ENCODE data around the gene ARHGAP1. TPM values are rescaled to one million over a fixed set of nuclear protein-coding genes. Genes with fewer than 3 reads are reported as not detected.
A peak's percentile ranks its signal among the peaks of the same experiment; 100 is the strongest.

Gene ARHGAP1
- total RNA-seq, 2 donors from 2014 or later, result 73.2 to 94.5 TPM

DNA sequence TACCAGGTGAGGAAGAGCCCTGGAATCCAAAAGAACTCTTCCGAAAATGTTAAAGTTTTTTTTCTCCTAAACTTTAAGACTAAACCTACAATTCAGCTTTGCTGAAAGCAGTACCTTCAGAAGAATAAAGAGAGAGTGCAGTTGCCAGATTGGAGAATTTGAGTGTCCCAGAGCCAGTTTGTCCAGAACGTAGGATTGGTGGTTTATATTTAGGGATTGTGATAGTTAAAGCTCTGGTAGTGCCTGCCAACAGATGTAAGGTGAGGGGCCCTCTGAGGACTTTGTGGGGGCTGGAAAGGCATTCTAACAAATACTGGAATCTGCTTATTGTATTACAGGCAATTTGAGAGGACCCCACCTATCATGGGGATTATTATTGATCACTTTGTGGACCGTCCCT is 43.2 kb downstream of the ARHGAP1 start:
- H3K4me1 ChIP-seq (replicated peaks), result no peaks in the 10 kb centered on the region
- intact Hi-C loops (cut with DNase I), result no loop called here
- H3K27me3 ChIP-seq (replicated peaks; ENCODE audit: insufficient read depth), result no peaks in the 10 kb centered on the region
- H3K36me3 ChIP-seq, result peaks cover 4 to 31% of the 10 kb centered on the region in 2 donors
- TF ChIP-seq, protein P1, sequence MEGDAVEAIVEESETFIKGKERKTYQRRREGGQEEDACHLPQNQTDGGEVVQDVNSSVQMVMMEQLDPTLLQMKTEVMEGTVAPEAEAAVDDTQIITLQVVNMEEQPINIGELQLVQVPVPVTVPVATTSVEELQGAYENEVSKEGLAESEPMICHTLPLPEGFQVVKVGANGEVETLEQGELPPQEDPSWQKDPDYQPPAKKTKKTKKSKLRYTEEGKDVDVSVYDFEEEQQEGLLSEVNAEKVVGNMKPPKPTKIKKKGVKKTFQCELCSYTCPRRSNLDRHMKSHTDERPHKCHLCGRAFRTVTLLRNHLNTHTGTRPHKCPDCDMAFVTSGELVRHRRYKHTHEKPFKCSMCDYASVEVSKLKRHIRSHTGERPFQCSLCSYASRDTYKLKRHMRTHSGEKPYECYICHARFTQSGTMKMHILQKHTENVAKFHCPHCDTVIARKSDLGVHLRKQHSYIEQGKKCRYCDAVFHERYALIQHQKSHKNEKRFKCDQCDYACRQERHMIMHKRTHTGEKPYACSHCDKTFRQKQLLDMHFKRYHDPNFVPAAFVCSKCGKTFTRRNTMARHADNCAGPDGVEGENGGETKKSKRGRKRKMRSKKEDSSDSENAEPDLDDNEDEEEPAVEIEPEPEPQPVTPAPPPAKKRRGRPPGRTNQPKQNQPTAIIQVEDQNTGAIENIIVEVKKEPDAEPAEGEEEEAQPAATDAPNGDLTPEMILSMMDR (IDR thresholded peaks at IDR 0.05), result no peak
- TF ChIP-seq POLR2AphosphoS5 (IDR thresholded peaks at IDR 0.05) (no peak), POLR2A (IDR thresholded peaks at IDR 0.05) (no peak)
- H3K4me3 ChIP-seq, result no peak overlapping the region
- no peak for DNase-seq (ENCODE audit: low spot score)
- no peak overlapping the region for H3K27ac ChIP-seq
- no peaks in the 10 kb centered on the region for H3K9me3 ChIP-seq
- 78% methylated on average over 3 of the region's 3 CpGs for WGBS

GRCh38 chr11:46655631-46656030 is 44.8 kb downstream of the ARHGAP1 start:
- H3K4me1 ChIP-seq (replicated peaks), result no peaks in the 10 kb centered on the region
- H3K36me3 ChIP-seq, result peaks cover 3 to 31% of the 10 kb centered on the region in 2 donors
- intact Hi-C loops (cut with DNase I), result no loop called here
- TF ChIP-seq POLR2AphosphoS5 (IDR thresholded peaks at IDR 0.05), result no peak
- TF ChIP-seq POLR2A (IDR thresholded peaks at IDR 0.05), result no peak
- TF ChIP-seq, protein P1 (IDR thresholded peaks at IDR 0.05), result no peak
- H3K9me3 ChIP-seq, result no peaks in the 10 kb centered on the region
- no peak for DNase-seq (ENCODE audit: low spot score)
- H3K27ac ChIP-seq, result no peak overlapping the region
- H3K27me3 ChIP-seq (replicated peaks; ENCODE audit: insufficient read depth), result no peaks in the 10 kb centered on the region
- WGBS, result 87% methylated on average over 4 of the region's 4 CpGs
- no peak overlapping the region for H3K4me3 ChIP-seq

GRCh38 chr11:46649180-46649738 is 51.2 kb downstream of the ARHGAP1 start:
- no peaks in the 10 kb centered on the region for H3K36me3 ChIP-seq
- 32% methylated on average over 2 of the region's 2 CpGs for WGBS
- intact Hi-C loops (cut with DNase I), result loop anchor here (5.0 kb wide), 1 partner anchor 48 kb away; no protein-coding TSS in a partner anchor

GRCh38 chr11:46643986-46644385 is 56.4 kb downstream of the ARHGAP1 start:
- no peak for DNase-seq (ENCODE audit: low spot score)
- peaks cover 2% of the 10 kb centered on the region for H3K4me1 ChIP-seq (replicated peaks)
- no peaks in the 10 kb centered on the region for H3K9me3 ChIP-seq
- TF ChIP-seq POLR2AphosphoS5 (IDR thresholded peaks at IDR 0.05) (no peak), POLR2A (IDR thresholded peaks at IDR 0.05) (no peak)
- TF ChIP-seq, protein P1 (IDR thresholded peaks at IDR 0.05), result no peak
- no peak overlapping the region for H3K27ac ChIP-seq
- H3K36me3 ChIP-seq, result no peaks in the 10 kb centered on the region
- intact Hi-C loops (cut with DNase I), result no loop called here
- H3K4me3 ChIP-seq, result no peak overlapping the region
- no peaks in the 10 kb centered on the region for H3K27me3 ChIP-seq (replicated peaks; ENCODE audit: insufficient read depth)

More at GRCh38 chr11:46649180-46649738, 51.2 kb downstream of the ARHGAP1 start:
- H3K27me3 ChIP-seq (replicated peaks; ENCODE audit: insufficient read depth), result no peaks in the 10 kb centered on the region
- H3K9me3 ChIP-seq, result no peaks in the 10 kb centered on the region
- peak; percentile 39 for DNase-seq (ENCODE audit: low spot score)
- peak; percentile 67 for TF ChIP-seq POLR2AphosphoS5 (IDR thresholded peaks at IDR 0.05)
- TF ChIP-seq, protein P1 (IDR thresholded peaks at IDR 0.05), result no peak
- H3K4me1 ChIP-seq (replicated peaks), result peaks cover 6% of the 10 kb centered on the region
- H3K27ac ChIP-seq, result peak overlapping the region; percentile 23 to 47
- no peak overlapping the region for H3K4me3 ChIP-seq

DNA sequence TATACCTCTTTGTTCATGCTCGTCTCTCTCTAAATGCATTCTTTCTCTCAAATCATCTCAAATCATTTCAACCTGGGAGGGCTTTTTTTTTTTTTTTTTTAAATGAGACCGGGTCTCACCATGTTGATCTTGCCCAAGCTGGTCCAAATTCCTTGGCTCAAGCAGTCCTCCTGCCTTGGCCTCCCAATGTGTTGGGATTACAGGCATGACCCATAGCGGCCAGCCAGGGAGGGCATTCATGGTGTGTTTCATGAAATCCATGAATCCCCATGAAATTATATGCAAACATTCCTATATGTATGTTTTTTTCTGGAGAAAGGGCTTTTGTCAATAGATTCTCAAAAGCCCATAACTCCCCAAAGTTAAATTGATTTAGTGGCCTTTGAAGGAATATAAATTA is 56.9 kb downstream of the ARHGAP1 start:
- WGBS, result 89% methylated on average over 3 of the region's 3 CpGs
- TF ChIP-seq POLR2AphosphoS5 (IDR thresholded peaks at IDR 0.05), result no peak
- no peak for TF ChIP-seq POLR2A (IDR thresholded peaks at IDR 0.05)
- TF ChIP-seq, protein P1 (IDR thresholded peaks at IDR 0.05), result no peak
- Histone ChIP-seq H3K4me1 (replicated peaks) (no peaks in the 10 kb centered on the region), H3K27ac (no peak overlapping the region), H3K4me3 (no peak overlapping the region), H3K27me3 (replicated peaks; ENCODE audit: insufficient read depth) (no peaks in the 10 kb centered on the region), H3K36me3 (no peaks in the 10 kb centered on the region), H3K9me3 (no peaks in the 10 kb centered on the region)
- intact Hi-C loops (cut with DNase I), result no loop called here
- DNase-seq (ENCODE audit: low spot score), result no peak
